Peyer's patch (tissue), 4 donors: ENCODE measurements around the gene AK9. TPM values are rescaled to one million over a fixed set of nuclear protein-coding genes. Genes with fewer than 3 reads are reported as not detected.

Experiments used
- DNase-seq, 3 donors: peaks; one replicate each; pipeline ENCODE4 v3.0.0-alpha.2; 2017 to 2019
- H3K27ac ChIP-seq, 4 donors: fragments of 200-600 bp; sonication (generic); one replicate each; pipeline ENCODE4 v1.5.1; 2016 to 2019
- H3K27me3 ChIP-seq, 2 donors: fragments of 200-600 bp; sonication (generic); one replicate each; pipeline ENCODE4 v1.5.1; 2019
- H3K36me3 ChIP-seq, 3 donors: fragments of 200-600 bp; sonication (generic); one replicate each; pipeline ENCODE4 v1.5.1; 2016 to 2019
- H3K4me1 ChIP-seq, 4 donors: fragments of 200-600 bp; sonication (generic); one replicate each; pipeline ENCODE4 v1.5.1; 2016 to 2019
- H3K4me3 ChIP-seq, 4 donors: fragments of 200-600 bp; sonication (generic); 1 replicate in 3 of 4; 2 replicates in 1 of 4; pipeline ENCODE4 v1.5.1; 2016 to 2019; ENCODE audit warnings: mild to moderate bottlenecking in 1 of 4
- H3K9me3 ChIP-seq, 4 donors: fragments of 200-600 bp; sonication (generic); one replicate each; pipeline ENCODE4 v1.5.1; 2016 to 2019; ENCODE audit warnings: mild to moderate bottlenecking in 1 of 4
- CTCF ChIP-seq, 6 experiments: fragments of 450-650 bp in 4 of 6; fragments of 200-600 bp in 2 of 6; sonication (generic) in 1 of 6; IDR thresholded peaks; one replicate each; pipeline ENCODE4 v1.5.1; 2017 to 2019; ENCODE audit warnings: antibody characterized with exemption in 6 of 6, mild to moderate bottlenecking in 3 of 6, moderate library complexity in 1 of 6
- POLR2A ChIP-seq, 2 donors: fragments of 450-650 bp; IDR thresholded peaks; one replicate each; pipeline ENCODE4 v1.5.1; 2017; ENCODE audit warnings: antibody characterized with exemption in 2 of 2, mild to moderate bottlenecking in 2 of 2, moderate library complexity in 2 of 2
- total RNA-seq, 4 donors: library from RNA; depleted of rRNA; stranded (reverse); fragments of >200 nt; gene quantifications; one replicate each; pipeline ENCODE4 v1.1.0, GENCODE V29; 2016

AK9 gene
- total RNA-seq, 4 donors from 2014 or later = 7.9 to 66.0 (median 9.7) TPM

GRCh38 chr6:109491207-109491938 is 199.6 kb downstream of the AK9 start:
- Histone ChIP-seq H3K4me1 (no peaks in the 10 kb centered on the region), H3K9me3 (no peaks in the 10 kb centered on the region), H3K36me3 (no peaks in the 10 kb centered on the region), H3K27me3 (no peaks in the 10 kb centered on the region), H3K27ac (peak overlapping the region in 3 of 4 donors; percentile 31 to 42 (median 34)), H3K4me3 (no peak overlapping the region)
- TF ChIP-seq CTCF (IDR thresholded peaks at IDR 0.05) (no peak), POLR2A (IDR thresholded peaks at IDR 0.05) (no peak)
- no peak for DNase-seq

GRCh38 chr6:109490713-109491112 is 200.3 kb downstream of the AK9 start:
- TF ChIP-seq POLR2A (IDR thresholded peaks at IDR 0.05) (no peak), CTCF (IDR thresholded peaks at IDR 0.05) (no peak)
- Histone ChIP-seq H3K9me3 (no peaks in the 10 kb centered on the region), H3K4me3 (no peak overlapping the region), H3K36me3 (no peaks in the 10 kb centered on the region), H3K27ac (peak overlapping the region in 3 of 4 donors; percentile 31 to 42 (median 34)), H3K27me3 (no peaks in the 10 kb centered on the region), H3K4me1 (no peaks in the 10 kb centered on the region)
- DNase-seq = no peak

- Histone ChIP-seq H3K27me3 (no peaks in the 10 kb centered on the region), H3K27ac (no peak overlapping the region), H3K4me3 (no peak overlapping the region), H3K9me3 (no peaks in the 10 kb centered on the region), H3K36me3 (no peaks in the 10 kb centered on the region), H3K4me1 (no peaks in the 10 kb centered on the region)
- no peak for TF ChIP-seq POLR2A (IDR thresholded peaks at IDR 0.05)
- no peak for TF ChIP-seq CTCF (IDR thresholded peaks at IDR 0.05)
- DNase-seq = no peak
Observed at GRCh38 chr6:109488001-109488400, 203.0 kb downstream of the AK9 start.

GRCh38 chr6:109486068-109486467 is 204.9 kb downstream of the AK9 start:
- TF ChIP-seq CTCF (IDR thresholded peaks at IDR 0.05) (no peak), POLR2A (IDR thresholded peaks at IDR 0.05) (no peak)
- Histone ChIP-seq H3K36me3 (peaks cover 0 to 4% (median 0%) of the 10 kb centered on the region in 3 donors), H3K4me3 (no peak overlapping the region), H3K27ac (no peak overlapping the region), H3K9me3 (no peaks in the 10 kb centered on the region), H3K4me1 (peaks cover 0 to 12% (median 7%) of the 10 kb centered on the region in 4 donors), H3K27me3 (no peaks in the 10 kb centered on the region)
- DNase-seq = no peak

- TF ChIP-seq POLR2A (IDR thresholded peaks at IDR 0.05) = no peak
- TF ChIP-seq CTCF (IDR thresholded peaks at IDR 0.05) = no peak
- Histone ChIP-seq H3K4me1 (peaks cover 0 to 19% (median 11%) of the 10 kb centered on the region in 4 donors), H3K36me3 (peaks cover 0 to 9% (median 0%) of the 10 kb centered on the region in 3 donors), H3K4me3 (no peak overlapping the region), H3K27ac (no peak overlapping the region), H3K27me3 (no peaks in the 10 kb centered on the region), H3K9me3 (no peaks in the 10 kb centered on the region)
- DNase-seq = no peak
Observed at GRCh38 chr6:109485266-109485935, 205.6 kb downstream of the AK9 start.
